GM23338 (cell line): ENCODE measurements around the gene EVI5L. TPM values are rescaled to one million over a fixed set of nuclear protein-coding genes. Genes with fewer than 3 reads are reported as not detected.

Source experiments
- ATAC-seq: fragments of 200-7000 bp; cut with Tn5 transposase; 3 replicates; pipeline ENCODE4 v1.9.1; 2020
- DNase-seq: peaks from one replicate; pipeline ENCODE4 v3.0.0-alpha.2; 2015; ENCODE audit warnings: low spot score
- H2AFZ ChIP-seq: fragments of 200-600 bp; sonication (generic); 2 replicates; pipeline ENCODE4 v1.8.0; 2016; ENCODE audit warnings: antibody characterized with exemption, mild to moderate bottlenecking, moderate library complexity
- H3F3A ChIP-seq: fragments of 200-600 bp; sonication (generic); replicated peaks from 2 replicates; pipeline ENCODE4 v1.8.0; 2017; ENCODE audit warnings: antibody characterized with exemption, mixed run types, low read depth
- H3K27ac ChIP-seq: fragments of 200-600 bp; sonication (generic); 2 replicates; pipeline ENCODE4 v1.6.1; 2016; ENCODE audit warnings: low read depth
- H3K27me3 ChIP-seq: fragments of 200-600 bp; sonication (generic); 2 replicates; pipeline ENCODE4 v1.8.0; 2016; ENCODE audit warnings: mild to moderate bottlenecking, mixed run types, moderate library complexity; ENCODE audit not compliant: insufficient read depth
- H3K36me3 ChIP-seq: fragments of 200-600 bp; sonication (generic); 2 replicates; pipeline ENCODE4 v1.8.0; 2016; ENCODE audit warnings: mild to moderate bottlenecking; ENCODE audit not compliant: insufficient read depth
- H3K4me1 ChIP-seq: fragments of 200-600 bp; sonication (generic); 2 replicates; pipeline ENCODE4 v1.8.0; 2016; ENCODE audit warnings: mild to moderate bottlenecking, moderate library complexity; ENCODE audit not compliant: insufficient read depth
- H3K4me2 ChIP-seq: fragments of 200-600 bp; sonication (generic); 2 replicates; pipeline ENCODE4 v1.7.1; 2017; ENCODE audit warnings: mixed run types
- H3K4me3 ChIP-seq: fragments of 200-600 bp; sonication (generic); 2 replicates; pipeline ENCODE4 v1.6.1; 2016; ENCODE audit warnings: mixed run types
- H3K79me2 ChIP-seq: fragments of 200-600 bp; sonication (generic); replicated peaks from 2 replicates; pipeline ENCODE4 v1.8.0; 2017; ENCODE audit warnings: mild to moderate bottlenecking; ENCODE audit not compliant: insufficient read depth
- H3K9me2 ChIP-seq: fragments of 200-600 bp; sonication (generic); 2 replicates; pipeline ENCODE4 v1.8.0; 2017; ENCODE audit not compliant: insufficient read depth
- H4K20me1 ChIP-seq: fragments of 200-600 bp; sonication (generic); replicated peaks from 2 replicates; pipeline ENCODE4 v1.8.0; 2017; ENCODE audit warnings: mild to moderate bottlenecking; ENCODE audit not compliant: insufficient read depth
- H3K27ac Mint-ChIP-seq: 2 replicates; pipeline ENCODE4 v1.8.0; 2020; ENCODE audit warnings: inconsistent platforms, mild to moderate bottlenecking, moderate library complexity, mixed read lengths
- H3K27me3 Mint-ChIP-seq: 3 replicates; pipeline ENCODE4 v1.8.0; 2022; ENCODE audit warnings: low read depth, mild to moderate bottlenecking, moderate library complexity, mixed read lengths, inconsistent platforms; ENCODE audit not compliant: insufficient read depth, poor library complexity
- H3K36me3 Mint-ChIP-seq: 3 replicates; pipeline ENCODE4 v1.8.0; 2021; ENCODE audit warnings: low read depth, mild to moderate bottlenecking, inconsistent platforms, moderate library complexity, mixed read lengths
- H3K4me1 Mint-ChIP-seq: 3 replicates; pipeline ENCODE4 v1.8.0; 2020; ENCODE audit warnings: mild to moderate bottlenecking, inconsistent platforms, mixed read lengths
- H3K4me3 Mint-ChIP-seq: 3 replicates; pipeline ENCODE4 v1.8.0; 2021; ENCODE audit warnings: moderate library complexity, mild to moderate bottlenecking, inconsistent platforms, mixed read lengths
- H3K9me3 Mint-ChIP-seq: 3 replicates; pipeline ENCODE4 v1.8.0; 2020; ENCODE audit warnings: moderate library complexity, mild to moderate bottlenecking, inconsistent platforms, mixed read lengths
- polyA plus RNA-seq: library from polyadenylated mRNA; unstranded; fragments of >200 nt; fragmentation: Nextera tagmentation; extraction: Ambion mirVana; gene quantifications from 2 replicates; pipeline ENCODE4 v1.2.1, GENCODE V29; 2016
- total RNA-seq: library from RNA; depleted of rRNA; stranded (reverse); fragments of >200 nt; shearing (Covaris generic); gene quantifications from 2 replicates; pipeline ENCODE4 v1.2.3, GENCODE V29; 2014
- TF ChIP-seq, protein P1 (sequence below): fragments of 250-450 bp; sonication (Bioruptor Pico); IDR thresholded peaks from 2 replicates; pipeline ENCODE4 v1.5.0; 2020; ENCODE audit warnings: mild to moderate bottlenecking, moderate library complexity
- TF ChIP-seq, protein P2 (sequence below), 2 experiments: fragments of 200-600 bp in 1 of 2; sonication (generic) in 1 of 2; conservative IDR thresholded peaks; 2 replicates each; pipeline versions ENCODE4 v1.5.1 to v1.6.1; 2016 to 2017; ENCODE audit warnings: antibody characterized with exemption in 2 of 2, low read depth in 2 of 2, mild to moderate bottlenecking in 2 of 2, moderate library complexity in 1 of 2

Gene EVI5L
- total and polyA plus RNA-seq, 2 experiments from 2014 or later = 4.5 to 16.2 TPM

DNA sequence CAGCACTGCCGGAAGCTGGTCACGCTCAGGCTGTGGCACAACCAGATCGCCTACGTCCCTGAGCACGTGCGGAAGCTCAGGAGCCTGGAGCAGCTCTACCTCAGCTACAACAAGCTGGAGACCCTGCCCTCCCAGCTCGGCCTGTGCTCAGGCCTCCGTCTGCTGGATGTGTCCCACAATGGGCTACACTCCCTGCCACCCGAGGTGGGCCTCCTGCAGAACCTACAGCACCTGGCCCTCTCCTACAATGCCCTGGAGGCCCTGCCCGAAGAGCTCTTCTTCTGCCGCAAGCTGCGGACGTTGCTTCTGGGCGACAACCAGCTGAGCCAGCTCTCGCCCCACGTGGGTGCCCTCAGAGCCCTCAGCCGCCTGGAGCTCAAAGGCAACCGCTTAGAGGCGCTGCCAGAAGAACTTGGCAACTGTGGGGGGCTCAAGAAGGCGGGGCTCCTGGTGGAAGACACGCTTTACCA, 70.4 kb downstream of the EVI5L start (continued):
- TF ChIP-seq, protein P1, sequence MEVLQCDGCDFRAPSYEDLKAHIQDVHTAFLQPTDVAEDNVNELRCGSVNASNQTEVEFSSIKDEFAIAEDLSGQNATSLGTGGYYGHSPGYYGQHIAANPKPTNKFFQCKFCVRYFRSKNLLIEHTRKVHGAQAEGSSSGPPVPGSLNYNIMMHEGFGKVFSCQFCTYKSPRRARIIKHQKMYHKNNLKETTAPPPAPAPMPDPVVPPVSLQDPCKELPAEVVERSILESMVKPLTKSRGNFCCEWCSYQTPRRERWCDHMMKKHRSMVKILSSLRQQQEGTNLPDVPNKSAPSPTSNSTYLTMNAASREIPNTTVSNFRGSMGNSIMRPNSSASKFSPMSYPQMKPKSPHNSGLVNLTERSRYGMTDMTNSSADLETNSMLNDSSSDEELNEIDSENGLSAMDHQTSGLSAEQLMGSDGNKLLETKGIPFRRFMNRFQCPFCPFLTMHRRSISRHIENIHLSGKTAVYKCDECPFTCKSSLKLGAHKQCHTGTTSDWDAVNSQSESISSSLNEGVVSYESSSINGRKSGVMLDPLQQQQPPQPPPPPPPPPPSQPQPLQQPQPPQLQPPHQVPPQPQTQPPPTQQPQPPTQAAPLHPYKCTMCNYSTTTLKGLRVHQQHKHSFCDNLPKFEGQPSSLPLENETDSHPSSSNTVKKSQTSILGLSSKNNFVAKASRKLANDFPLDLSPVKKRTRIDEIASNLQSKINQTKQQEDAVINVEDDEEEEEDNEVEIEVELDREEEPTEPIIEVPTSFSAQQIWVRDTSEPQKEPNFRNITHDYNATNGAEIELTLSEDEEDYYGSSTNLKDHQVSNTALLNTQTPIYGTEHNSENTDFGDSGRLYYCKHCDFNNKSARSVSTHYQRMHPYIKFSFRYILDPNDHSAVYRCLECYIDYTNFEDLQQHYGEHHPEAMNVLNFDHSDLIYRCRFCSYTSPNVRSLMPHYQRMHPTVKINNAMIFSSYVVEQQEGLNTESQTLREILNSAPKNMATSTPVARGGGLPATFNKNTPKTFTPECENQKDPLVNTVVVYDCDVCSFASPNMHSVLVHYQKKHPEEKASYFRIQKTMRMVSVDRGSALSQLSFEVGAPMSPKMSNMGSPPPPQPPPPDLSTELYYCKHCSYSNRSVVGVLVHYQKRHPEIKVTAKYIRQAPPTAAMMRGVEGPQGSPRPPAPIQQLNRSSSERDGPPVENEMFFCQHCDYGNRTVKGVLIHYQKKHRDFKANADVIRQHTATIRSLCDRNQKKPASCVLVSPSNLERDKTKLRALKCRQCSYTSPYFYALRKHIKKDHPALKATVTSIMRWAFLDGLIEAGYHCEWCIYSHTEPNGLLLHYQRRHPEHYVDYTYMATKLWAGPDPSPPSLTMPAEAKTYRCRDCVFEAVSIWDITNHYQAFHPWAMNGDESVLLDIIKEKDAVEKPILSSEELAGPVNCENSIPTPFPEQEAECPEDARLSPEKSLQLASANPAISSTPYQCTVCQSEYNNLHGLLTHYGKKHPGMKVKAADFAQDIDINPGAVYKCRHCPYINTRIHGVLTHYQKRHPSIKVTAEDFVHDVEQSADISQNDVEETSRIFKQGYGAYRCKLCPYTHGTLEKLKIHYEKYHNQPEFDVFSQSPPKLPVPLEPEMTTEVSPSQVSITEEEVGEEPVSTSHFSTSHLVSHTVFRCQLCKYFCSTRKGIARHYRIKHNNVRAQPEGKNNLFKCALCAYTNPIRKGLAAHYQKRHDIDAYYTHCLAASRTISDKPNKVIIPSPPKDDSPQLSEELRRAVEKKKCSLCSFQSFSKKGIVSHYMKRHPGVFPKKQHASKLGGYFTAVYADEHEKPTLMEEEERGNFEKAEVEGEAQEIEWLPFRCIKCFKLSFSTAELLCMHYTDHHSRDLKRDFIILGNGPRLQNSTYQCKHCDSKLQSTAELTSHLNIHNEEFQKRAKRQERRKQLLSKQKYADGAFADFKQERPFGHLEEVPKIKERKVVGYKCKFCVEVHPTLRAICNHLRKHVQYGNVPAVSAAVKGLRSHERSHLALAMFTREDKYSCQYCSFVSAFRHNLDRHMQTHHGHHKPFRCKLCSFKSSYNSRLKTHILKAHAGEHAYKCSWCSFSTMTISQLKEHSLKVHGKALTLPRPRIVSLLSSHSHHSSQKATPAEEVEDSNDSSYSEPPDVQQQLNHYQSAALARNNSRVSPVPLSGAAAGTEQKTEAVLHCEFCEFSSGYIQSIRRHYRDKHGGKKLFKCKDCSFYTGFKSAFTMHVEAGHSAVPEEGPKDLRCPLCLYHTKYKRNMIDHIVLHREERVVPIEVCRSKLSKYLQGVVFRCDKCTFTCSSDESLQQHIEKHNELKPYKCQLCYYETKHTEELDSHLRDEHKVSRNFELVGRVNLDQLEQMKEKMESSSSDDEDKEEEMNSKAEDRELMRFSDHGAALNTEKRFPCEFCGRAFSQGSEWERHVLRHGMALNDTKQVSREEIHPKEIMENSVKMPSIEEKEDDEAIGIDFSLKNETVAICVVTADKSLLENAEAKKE (CRISPR knock-in tag) = no peak

DNA sequence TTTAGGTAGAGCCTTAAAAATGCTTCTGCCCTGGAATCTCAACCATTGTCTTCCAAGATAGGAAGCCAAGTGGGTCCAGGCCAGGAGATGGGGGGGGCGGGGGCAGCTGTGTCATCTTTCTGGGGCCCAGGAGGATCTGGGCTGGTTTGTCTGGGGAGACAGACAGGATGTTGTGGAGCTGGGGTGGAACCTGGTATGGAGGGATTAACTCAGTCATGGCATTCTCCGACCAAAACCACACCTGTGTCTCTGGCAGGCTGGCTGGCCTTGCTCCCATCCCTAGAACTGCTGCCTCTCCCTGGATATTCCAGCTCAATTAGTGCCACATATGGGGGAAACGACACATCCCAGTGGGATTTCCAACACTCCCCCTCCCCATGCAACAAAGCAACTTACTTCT, 70.9 kb downstream of the EVI5L start:
- H2AFZ ChIP-seq = no peak overlapping the region
- no peak overlapping the region for H3K4me3 Mint-ChIP-seq
- no peaks in the 10 kb centered on the region for H3K9me2 ChIP-seq
- peaks cover 19% of the 10 kb centered on the region for H3K4me1 Mint-ChIP-seq
- no peak overlapping the region for H3K4me2 ChIP-seq
- H3K27ac Mint-ChIP-seq = no peak overlapping the region
- peaks cover 17% of the 10 kb centered on the region; the same call in 2 of the 3 replicates for H3K36me3 Mint-ChIP-seq
- peaks cover 6% of the 10 kb centered on the region; the same call in 1 of the 3 replicates for H3K9me3 Mint-ChIP-seq
- H3K27me3 ChIP-seq = no peaks in the 10 kb centered on the region
- H3K27me3 Mint-ChIP-seq = peaks cover 24% of the 10 kb centered on the region
- peaks cover 8% of the 10 kb centered on the region; the same call in 1 of the 2 replicates for H3F3A ChIP-seq
- DNase-seq = no peak
- no peaks in the 10 kb centered on the region; the same call in 1 of the 2 replicates for H3K36me3 ChIP-seq
- H3K79me2 ChIP-seq = peaks cover 16% of the 10 kb centered on the region
- H3K4me1 ChIP-seq = peaks cover 11% of the 10 kb centered on the region
- no peak overlapping the region for H3K4me3 ChIP-seq
- no peak overlapping the region for H3K27ac ChIP-seq
- no peaks in the 10 kb centered on the region; the same call in 1 of the 2 replicates for H4K20me1 ChIP-seq
- ATAC-seq = no peak
- TF ChIP-seq, protein P2, sequence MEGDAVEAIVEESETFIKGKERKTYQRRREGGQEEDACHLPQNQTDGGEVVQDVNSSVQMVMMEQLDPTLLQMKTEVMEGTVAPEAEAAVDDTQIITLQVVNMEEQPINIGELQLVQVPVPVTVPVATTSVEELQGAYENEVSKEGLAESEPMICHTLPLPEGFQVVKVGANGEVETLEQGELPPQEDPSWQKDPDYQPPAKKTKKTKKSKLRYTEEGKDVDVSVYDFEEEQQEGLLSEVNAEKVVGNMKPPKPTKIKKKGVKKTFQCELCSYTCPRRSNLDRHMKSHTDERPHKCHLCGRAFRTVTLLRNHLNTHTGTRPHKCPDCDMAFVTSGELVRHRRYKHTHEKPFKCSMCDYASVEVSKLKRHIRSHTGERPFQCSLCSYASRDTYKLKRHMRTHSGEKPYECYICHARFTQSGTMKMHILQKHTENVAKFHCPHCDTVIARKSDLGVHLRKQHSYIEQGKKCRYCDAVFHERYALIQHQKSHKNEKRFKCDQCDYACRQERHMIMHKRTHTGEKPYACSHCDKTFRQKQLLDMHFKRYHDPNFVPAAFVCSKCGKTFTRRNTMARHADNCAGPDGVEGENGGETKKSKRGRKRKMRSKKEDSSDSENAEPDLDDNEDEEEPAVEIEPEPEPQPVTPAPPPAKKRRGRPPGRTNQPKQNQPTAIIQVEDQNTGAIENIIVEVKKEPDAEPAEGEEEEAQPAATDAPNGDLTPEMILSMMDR (conservative IDR thresholded peaks at IDR 0.05; ENCODE audit: low read depth in 2 of 2) = no peak
- TF ChIP-seq, protein P1 (CRISPR knock-in tag) = no peak
